Central memory CD8-positive, alpha-beta T cell (primary cell): Measurements from ENCODE around the gene TYW1.
A peak's percentile ranks its signal among the peaks of the same experiment; 100 is the strongest.
"Not testable (repeated sequence)": the region's sequence is repeated elsewhere in the genome, so short reads cannot be mapped to it uniquely, and the experiment has no call there.

Experiments
- ATAC-seq: fragments of 150-1000 bp; cut with Tn5 transposase; replicated peaks from 2 replicates; pipeline ENCODE4 v1.10.0; 2022; ENCODE audit warnings: mild to moderate bottlenecking, moderate FRiP score, moderate number of reproducible peaks; ENCODE audit not compliant: poor library complexity, severe bottlenecking; ENCODE audit errors: extremely low read depth
- DNase-seq, 2 donors: peaks; one replicate each; pipeline ENCODE4 v3.0.0; 2021; ENCODE audit warnings: low spot score in 2 of 2
- H3K27ac Mint-ChIP-seq: one replicate; pipeline ENCODE4 v1.8.0; 2022; ENCODE audit warnings: low read depth, mild to moderate bottlenecking, moderate library complexity, mixed read lengths
- H3K27me3 Mint-ChIP-seq: one replicate; pipeline ENCODE4 v1.8.0; 2022; ENCODE audit warnings: mixed read lengths
- H3K36me3 Mint-ChIP-seq: one replicate; pipeline ENCODE4 v1.8.0; 2022; ENCODE audit warnings: mild to moderate bottlenecking, moderate library complexity, mixed read lengths; ENCODE audit not compliant: insufficient read depth
- H3K4me1 Mint-ChIP-seq: one replicate; pipeline ENCODE4 v1.8.0; 2022; ENCODE audit warnings: mixed read lengths
- H3K4me3 Mint-ChIP-seq: one replicate; pipeline ENCODE4 v1.8.0; 2022; ENCODE audit warnings: mild to moderate bottlenecking, moderate library complexity, mixed read lengths
- H3K9me3 Mint-ChIP-seq: one replicate; pipeline ENCODE4 v1.8.0; 2022; ENCODE audit warnings: mixed read lengths

Gene TYW1, protein sequence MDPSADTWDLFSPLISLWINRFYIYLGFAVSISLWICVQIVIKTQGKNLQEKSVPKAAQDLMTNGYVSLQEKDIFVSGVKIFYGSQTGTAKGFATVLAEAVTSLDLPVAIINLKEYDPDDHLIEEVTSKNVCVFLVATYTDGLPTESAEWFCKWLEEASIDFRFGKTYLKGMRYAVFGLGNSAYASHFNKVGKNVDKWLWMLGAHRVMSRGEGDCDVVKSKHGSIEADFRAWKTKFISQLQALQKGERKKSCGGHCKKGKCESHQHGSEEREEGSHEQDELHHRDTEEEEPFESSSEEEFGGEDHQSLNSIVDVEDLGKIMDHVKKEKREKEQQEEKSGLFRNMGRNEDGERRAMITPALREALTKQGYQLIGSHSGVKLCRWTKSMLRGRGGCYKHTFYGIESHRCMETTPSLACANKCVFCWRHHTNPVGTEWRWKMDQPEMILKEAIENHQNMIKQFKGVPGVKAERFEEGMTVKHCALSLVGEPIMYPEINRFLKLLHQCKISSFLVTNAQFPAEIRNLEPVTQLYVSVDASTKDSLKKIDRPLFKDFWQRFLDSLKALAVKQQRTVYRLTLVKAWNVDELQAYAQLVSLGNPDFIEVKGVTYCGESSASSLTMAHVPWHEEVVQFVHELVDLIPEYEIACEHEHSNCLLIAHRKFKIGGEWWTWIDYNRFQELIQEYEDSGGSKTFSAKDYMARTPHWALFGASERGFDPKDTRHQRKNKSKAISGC

DNA sequence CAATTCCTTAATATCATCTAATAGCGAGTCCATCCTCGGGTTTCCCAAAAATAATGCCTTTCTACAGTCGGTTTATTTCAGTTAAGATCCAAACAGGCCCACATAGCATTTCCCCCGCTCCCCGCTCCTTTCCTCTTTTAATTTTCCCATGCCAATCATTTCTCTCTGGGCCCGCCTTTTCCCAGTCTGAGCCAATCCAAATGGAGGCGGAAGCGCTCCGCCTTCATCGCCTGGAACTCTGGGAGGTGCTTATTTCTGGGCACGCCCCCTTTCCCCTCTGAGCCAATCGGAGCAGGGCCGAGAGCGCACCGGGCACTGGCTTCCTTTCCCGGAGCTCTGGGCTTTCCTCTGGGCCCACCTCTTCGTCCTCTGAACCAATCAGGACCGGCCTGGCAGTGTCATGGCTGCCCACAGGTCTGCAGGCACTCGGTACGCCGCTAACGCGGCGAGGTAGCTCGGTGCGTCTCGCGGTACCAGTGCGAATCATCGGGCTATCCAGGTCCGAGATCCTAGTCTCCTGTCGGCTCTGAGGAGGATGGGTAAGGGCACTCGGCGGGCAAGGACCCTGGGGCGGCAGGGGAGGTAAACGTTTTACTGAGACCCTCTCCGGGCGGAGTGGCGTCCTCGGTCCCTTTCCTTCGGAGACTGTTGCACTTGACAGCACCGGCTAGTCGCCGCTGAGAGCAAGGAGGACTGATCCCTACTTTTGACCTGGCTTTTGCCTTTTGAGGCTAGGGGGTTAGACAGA lies at the start of gene TYW1:
Gene TYW1, plus strand, starts transcription at position 390 of the 748 bp plus-strand sequence. Its CDS starts 146 bp downstream, at position 536.
- H3K27me3 Mint-ChIP-seq, H3K9me3 Mint-ChIP-seq: not testable (repeated sequence)
- ATAC-seq: peak; percentile 81
- Mint-ChIP-seq H3K27ac (peak within 1 kb of the TSS; percentile 100), H3K4me3 (peak within 1 kb of the TSS; percentile 99), H3K4me1 (peaks cover 35% of the 10 kb centered on the region), H3K36me3 (peaks cover 47% of the 10 kb centered on the region)
- peak; percentile 98 to 99 for DNase-seq

GRCh38 chr7:66948480-66949109 lies 48.0 kb upstream of the TYW1 start:
- H3K27ac Mint-ChIP-seq: no peak overlapping the region

GRCh38 chr7:66950311-66950710 lies 46.3 kb upstream of the TYW1 start:
- no peak overlapping the region for H3K27ac Mint-ChIP-seq
- DNase-seq (no peak), ATAC-seq (no peak)
- H3K9me3 Mint-ChIP-seq: no peaks in the 10 kb centered on the region
- H3K4me1 Mint-ChIP-seq: no peaks in the 10 kb centered on the region
- no peaks in the 10 kb centered on the region for H3K27me3 Mint-ChIP-seq
- peaks cover 79% of the 10 kb centered on the region for H3K36me3 Mint-ChIP-seq
- no peak overlapping the region for H3K4me3 Mint-ChIP-seq

More at GRCh38 chr7:66948480-66949109, 48.0 kb upstream of the TYW1 start:
- H3K36me3 Mint-ChIP-seq: peaks cover 85% of the 10 kb centered on the region
- H3K9me3 Mint-ChIP-seq: no peaks in the 10 kb centered on the region
- H3K27me3 Mint-ChIP-seq: no peaks in the 10 kb centered on the region
- DNase-seq (no peak), ATAC-seq (no peak)
- H3K4me1 Mint-ChIP-seq: no peaks in the 10 kb centered on the region
- H3K4me3 Mint-ChIP-seq: no peak overlapping the region

DNA sequence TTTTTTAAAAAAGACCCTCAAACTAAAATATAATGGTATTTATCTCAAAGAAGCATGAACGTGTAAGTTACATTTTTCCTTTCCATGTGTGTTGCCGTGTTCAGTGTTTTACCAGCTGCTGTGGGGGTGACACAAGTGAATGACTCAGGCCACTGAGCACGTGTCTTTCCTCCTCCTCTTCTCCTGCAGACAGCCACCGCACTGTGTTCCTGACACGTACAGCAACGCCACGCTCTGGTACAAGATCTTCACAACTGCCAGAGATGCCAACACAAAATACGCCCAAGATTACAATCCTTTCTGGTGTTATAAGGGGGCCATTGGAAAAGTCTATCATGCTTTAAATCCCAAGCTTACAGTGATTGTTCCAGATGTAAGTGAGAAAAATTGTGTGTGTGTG lies 45.9 kb upstream of the TYW1 start:
- Mint-ChIP-seq H3K4me3 (no peak overlapping the region), H3K9me3 (no peaks in the 10 kb centered on the region), H3K27ac (no peak overlapping the region), H3K4me1 (no peaks in the 10 kb centered on the region), H3K36me3 (peaks cover 79% of the 10 kb centered on the region), H3K27me3 (no peaks in the 10 kb centered on the region)
- ATAC-seq (no peak), DNase-seq (no peak)

DNA sequence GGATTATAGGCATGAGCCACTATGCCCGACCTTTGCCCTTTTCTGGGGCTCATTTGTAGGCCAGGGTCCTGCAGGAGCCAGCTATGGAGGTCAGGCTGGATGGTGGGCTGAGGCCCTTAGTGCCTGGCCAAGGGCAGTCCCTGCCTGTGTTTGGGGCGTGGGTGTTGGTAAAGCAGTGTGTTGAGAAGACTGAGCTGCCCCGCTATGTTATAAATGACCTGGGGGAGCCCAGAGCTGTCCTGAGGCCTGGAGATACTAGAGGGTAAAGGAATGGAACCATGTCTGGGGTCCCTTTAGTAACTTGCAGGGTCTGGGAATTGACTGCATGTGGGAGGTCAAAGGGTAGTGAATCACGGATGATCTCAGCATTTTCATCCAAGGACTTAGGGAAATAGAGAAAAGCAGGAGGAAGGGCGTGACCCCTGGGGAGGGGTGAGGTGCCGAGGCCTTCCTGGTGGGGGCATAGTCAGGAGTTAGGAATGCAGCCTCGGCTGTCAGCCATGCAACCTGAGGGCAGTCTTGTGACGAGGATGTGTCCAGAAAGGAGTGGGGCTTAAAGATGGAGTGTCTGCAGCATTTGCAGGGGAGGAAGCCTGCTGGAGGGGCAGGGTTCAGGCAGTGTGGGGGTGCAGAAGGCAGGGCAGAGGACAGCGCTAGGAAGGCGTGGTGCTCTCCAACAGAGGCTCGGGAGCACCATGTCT lies 44.1 kb upstream of the TYW1 start:
- no peak for DNase-seq
- Mint-ChIP-seq H3K4me1 (no peaks in the 10 kb centered on the region), H3K36me3 (peaks cover 79% of the 10 kb centered on the region), H3K27ac (peak overlapping the region; percentile 18), H3K4me3 (no peak overlapping the region), H3K27me3 (no peaks in the 10 kb centered on the region), H3K9me3 (no peaks in the 10 kb centered on the region)
- no peak for ATAC-seq

GRCh38 chr7:66953044-66953427 lies 43.6 kb upstream of the TYW1 start:
- H3K27ac Mint-ChIP-seq: peak overlapping the region; percentile 18

GRCh38 chr7:66957595-66958290 lies 38.9 kb upstream of the TYW1 start:
- Mint-ChIP-seq H3K27ac (no peak overlapping the region), H3K36me3 (peaks cover 41% of the 10 kb centered on the region), H3K9me3 (no peaks in the 10 kb centered on the region), H3K27me3 (no peaks in the 10 kb centered on the region), H3K4me1 (no peaks in the 10 kb centered on the region), H3K4me3 (no peak overlapping the region)
- no peak for DNase-seq
- ATAC-seq: no peak

More at GRCh38 chr7:66953044-66953427, 43.6 kb upstream of the TYW1 start:
- Mint-ChIP-seq H3K4me1 (no peaks in the 10 kb centered on the region), H3K36me3 (peaks cover 75% of the 10 kb centered on the region), H3K4me3 (no peak overlapping the region), H3K27me3 (no peaks in the 10 kb centered on the region), H3K9me3 (no peaks in the 10 kb centered on the region)
- ATAC-seq (no peak), DNase-seq (no peak)

GRCh38 chr7:66958538-66959350 lies 37.9 kb upstream of the TYW1 start:
- Mint-ChIP-seq H3K36me3 (peaks cover 32% of the 10 kb centered on the region), H3K27me3 (no peaks in the 10 kb centered on the region), H3K4me1 (no peaks in the 10 kb centered on the region), H3K9me3 (no peaks in the 10 kb centered on the region), H3K4me3 (no peak overlapping the region), H3K27ac (no peak overlapping the region)
- DNase-seq: no peak
- ATAC-seq: no peak

GRCh38 chr7:66960192-66960591 lies 36.4 kb upstream of the TYW1 start:
- H3K36me3 Mint-ChIP-seq: peaks cover 24% of the 10 kb centered on the region
- ATAC-seq: no peak
- H3K4me1 Mint-ChIP-seq: no peaks in the 10 kb centered on the region
- no peak overlapping the region for H3K4me3 Mint-ChIP-seq
- no peaks in the 10 kb centered on the region for H3K27me3 Mint-ChIP-seq
- H3K27ac Mint-ChIP-seq: no peak overlapping the region
- no peak for DNase-seq
- no peaks in the 10 kb centered on the region for H3K9me3 Mint-ChIP-seq

- Mint-ChIP-seq H3K4me3 (no peak overlapping the region), H3K27ac (no peak overlapping the region), H3K27me3 (no peaks in the 10 kb centered on the region), H3K36me3 (peaks cover 17% of the 10 kb centered on the region), H3K4me1 (no peaks in the 10 kb centered on the region), H3K9me3 (no peaks in the 10 kb centered on the region)
- no peak for DNase-seq
- no peak for ATAC-seq
Observed at GRCh38 chr7:66961096-66961495, 35.5 kb upstream of the TYW1 start.

DNA sequence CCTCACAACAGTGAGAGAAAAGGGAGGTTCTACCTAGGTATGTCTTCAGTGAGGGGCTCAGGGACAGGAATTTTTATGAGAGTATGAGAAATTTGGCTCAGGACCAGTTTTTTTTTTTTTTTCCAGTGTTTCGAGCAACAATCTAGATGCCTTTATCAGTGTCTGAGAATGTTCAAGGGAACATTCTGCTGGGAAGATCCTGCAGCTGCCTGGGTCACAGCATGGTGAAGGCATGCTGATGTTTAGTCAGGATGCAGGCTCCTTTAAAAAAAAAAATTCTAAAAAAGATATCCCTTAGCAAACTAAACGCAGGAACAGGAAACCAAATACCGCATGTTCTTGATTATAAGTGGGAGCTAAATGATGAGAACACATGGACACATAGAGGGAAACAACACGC lies 32.2 kb upstream of the TYW1 start:
- Mint-ChIP-seq H3K36me3 (peaks cover 3% of the 10 kb centered on the region), H3K9me3 (no peaks in the 10 kb centered on the region), H3K27ac (no peak overlapping the region), H3K27me3 (no peaks in the 10 kb centered on the region), H3K4me1 (no peaks in the 10 kb centered on the region), H3K4me3 (no peak overlapping the region)
- ATAC-seq (no peak), DNase-seq (no peak)
